Measurements from ENCODE around the gene LRRK1. TPM values are rescaled to one million over a fixed set of nuclear protein-coding genes. Genes with fewer than 3 reads are reported as not detected.

Gene LRRK1
- polyA plus RNA-seq, 2 of the 4 experiments (the other 2 are of a cell fraction): 12.2 to 17.7 TPM

GRCh38 chr15:101058735-101059134, 139.6 kb downstream of the LRRK1 start:
- no peak for TF ChIP-seq MAX (IDR thresholded peaks at IDR 0.05)
- TF ChIP-seq JUNB (IDR thresholded peaks at IDR 0.05): no peak
- no peak for TF ChIP-seq USF2 (IDR thresholded peaks at IDR 0.05)
- TF ChIP-seq EHF (CRISPR knock-in tag; IDR thresholded peaks at IDR 0.05): no peak
- TF ChIP-seq MAFK (IDR thresholded peaks at IDR 0.05; ENCODE audit: partially characterized antibody): no peak
- no peak for TF ChIP-seq HOXB13 (CRISPR knock-in tag; IDR thresholded peaks at IDR 0.05; ENCODE audit: low read depth)
- TF ChIP-seq FOXS1 (CRISPR knock-in tag; IDR thresholded peaks at IDR 0.05): no peak
- no peak for TF ChIP-seq FOSL2 (IDR thresholded peaks at IDR 0.05)
- TF ChIP-seq FOSL2 (CRISPR knock-in tag; IDR thresholded peaks at IDR 0.05): no peak
- WGBS (ENCODE audit: missing lambda C conversion rate): 92% methylated on average over 12 of the region's 12 CpGs
- ATAC-seq (no peak), FAIRE-seq (no peak), DNase-seq (ENCODE audit: low read depth in 1 of 2, low spot score in 1 of 2) (no peak)
- Histone ChIP-seq H3K4me1 (no peaks in the 10 kb centered on the region), H3K9me3 (no peaks in the 10 kb centered on the region), H3K4me2 (no peak overlapping the region), H3K4me3 (no peak overlapping the region), H3K27ac (no peak overlapping the region)
- POLR2A ChIA-PET: no interaction called here
- CTCF ChIA-PET: interaction anchor here (0.7 to 1.4 kb wide), 3 partner anchors 9 to 199 kb away, joined by 3 read pairs; no protein-coding TSS in a partner anchor

- Histone ChIP-seq H3K27ac (no peak overlapping the region), H3K9me3 (no peaks in the 10 kb centered on the region), H3K4me3 (no peak overlapping the region), H3K4me2 (no peak overlapping the region), H3K4me1 (no peaks in the 10 kb centered on the region)
- ATAC-seq (no peak), DNase-seq (ENCODE audit: low read depth in 1 of 2, low spot score in 1 of 2) (no peak), FAIRE-seq (no peak)
- TF ChIP-seq TP53 (CRISPR knock-in tag; IDR thresholded peaks at IDR 0.05): no peak
- TF ChIP-seq HOXA7 (CRISPR knock-in tag; IDR thresholded peaks at IDR 0.05): no peak
- no peak for TF ChIP-seq MAZ (IDR thresholded peaks at IDR 0.05; ENCODE audit: borderline replicate concordance, low read depth, low read length)
- TF ChIP-seq ZFP36 (IDR thresholded peaks at IDR 0.05; ENCODE audit: borderline replicate concordance, partially characterized antibody): no peak
- TF ChIP-seq FOSL2 (IDR thresholded peaks at IDR 0.05): no peak
- no peak for TF ChIP-seq FOSL2 (CRISPR knock-in tag; IDR thresholded peaks at IDR 0.05)
- TF ChIP-seq ZSCAN20 (CRISPR knock-in tag; IDR thresholded peaks at IDR 0.05): no peak
- no peak for TF ChIP-seq BHLHE40 (IDR thresholded peaks at IDR 0.05; ENCODE audit: low read depth, low read length)
- no peak for TF ChIP-seq REST (IDR thresholded peaks at IDR 0.05)
- no peak for TF ChIP-seq HMGXB4 (CRISPR knock-in tag; IDR thresholded peaks at IDR 0.05; ENCODE audit: borderline replicate concordance)
- TF ChIP-seq MYC (IDR thresholded peaks at IDR 0.05; ENCODE audit: borderline replicate concordance, low read length): no peak
- TF ChIP-seq MAFK (IDR thresholded peaks at IDR 0.05; ENCODE audit: partially characterized antibody): no peak
- no peak for TF ChIP-seq HEYL (CRISPR knock-in tag; IDR thresholded peaks at IDR 0.05)
- TF ChIP-seq POLR2A (IDR thresholded peaks at IDR 0.05; ENCODE audit: low read length): no peak
- TF ChIP-seq NFE2L2 (conservative IDR thresholded peaks at IDR 0.05; ENCODE audit: low read length): no peak
- TF ChIP-seq CBX8 (IDR thresholded peaks at IDR 0.05): no peak
- no peak for TF ChIP-seq ESRRA (IDR thresholded peaks at IDR 0.05; ENCODE audit: borderline replicate concordance, low read length)
- no peak for TF ChIP-seq EHMT2 (IDR thresholded peaks at IDR 0.05; ENCODE audit: low read depth)
- TF ChIP-seq NR3C1 (IDR thresholded peaks at IDR 0.05): no peak
- no peak for TF ChIP-seq NPAS2 (CRISPR knock-in tag; IDR thresholded peaks at IDR 0.05; ENCODE audit: borderline replicate concordance)
- TF ChIP-seq RARB (CRISPR knock-in tag; IDR thresholded peaks at IDR 0.05): no peak
- WGBS (ENCODE audit: missing lambda C conversion rate): 88% methylated on average over 15 of the region's 16 CpGs
- CTCF ChIA-PET: interaction anchor here (0.7 to 1.4 kb wide), 3 partner anchors 8 to 199 kb away, joined by 3 read pairs; no protein-coding TSS in a partner anchor
- POLR2A ChIA-PET: no interaction called here
Observed at GRCh38 chr15:101059381-101060341, 140.5 kb downstream of the LRRK1 start.

All from A549 (cell line).